ENCODE results near the gene MAG.

GRCh38 chr19:35354898-35355297, 62.9 kb downstream of the MAG start:
- TF ChIP-seq CTCF (IDR thresholded peaks at IDR 0.05), result no peak
- TF ChIP-seq POLR2A (IDR thresholded peaks at IDR 0.05), result no peak

Data from thyroid gland (tissue), 4 donors.